ENCODE results near the gene HELT.

HELT gene

GRCh38 chr4:185028625-185029024 lies 10.3 kb downstream of the HELT start:
- H3K9me2 ChIP-seq (replicated peaks; ENCODE audit: insufficient read depth, low read length) = no peaks in the 10 kb centered on the region
- H3K27me3 ChIP-seq (replicated peaks; ENCODE audit: insufficient read depth, low read length) = no peaks in the 10 kb centered on the region
- no peaks in the 10 kb centered on the region for H3K36me3 ChIP-seq (replicated peaks; ENCODE audit: insufficient read depth, low read length)
- no peak overlapping the region for H3K9ac ChIP-seq (ENCODE audit: low read length)
- no peaks in the 10 kb centered on the region for H3K79me2 ChIP-seq (ENCODE audit: low read length)
- H2AFZ ChIP-seq (ENCODE audit: low read length) = no peak overlapping the region
- H3K27ac ChIP-seq (ENCODE audit: low read length) = no peak overlapping the region
- DNase-seq = no peak
- no peak for TF ChIP-seq EZH2phosphoT487 (IDR thresholded peaks at IDR 0.05; ENCODE audit: low read length)
- H3F3A ChIP-seq (ENCODE audit: insufficient read depth, low read length) = peaks cover 2% of the 10 kb centered on the region; the same call in 1 of the 2 replicates
- no peaks in the 10 kb centered on the region for H3K9me3 ChIP-seq (replicated peaks; ENCODE audit: insufficient read depth, low read length)
- H3K4me3 ChIP-seq (ENCODE audit: low read length) = no peak overlapping the region
- H3K4me2 ChIP-seq (ENCODE audit: low read depth, low read length) = no peak overlapping the region
- H3K4me1 ChIP-seq (ENCODE audit: low read length) = peaks cover 7% of the 10 kb centered on the region
- no peaks in the 10 kb centered on the region for H4K20me1 ChIP-seq (ENCODE audit: insufficient read depth, low read length)

DNA sequence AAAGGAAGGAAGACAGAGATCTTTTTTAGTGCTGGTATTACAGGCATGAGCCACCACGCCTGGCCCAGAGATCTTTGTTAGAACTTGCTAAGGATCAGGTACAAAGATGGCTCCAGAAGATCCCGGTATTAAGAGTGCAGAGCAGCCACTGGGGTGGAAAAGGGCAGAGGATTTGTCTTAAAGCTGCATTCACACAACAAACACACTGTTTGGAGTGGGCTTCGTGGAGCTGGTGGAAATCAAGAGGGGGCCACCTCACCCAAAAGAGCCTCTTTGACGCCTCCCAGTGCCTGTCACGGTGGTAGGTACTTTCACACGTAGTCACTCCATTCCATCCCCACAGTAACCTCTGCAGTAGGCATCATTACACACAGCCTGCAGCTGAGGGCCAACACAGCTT lies 13.3 kb downstream of the HELT start:
- Histone ChIP-seq H3K4me2 (ENCODE audit: low read depth, low read length) (no peak overlapping the region), H3K9ac (ENCODE audit: low read length) (no peak overlapping the region), H3K4me3 (ENCODE audit: low read length) (no peak overlapping the region), H3K36me3 (replicated peaks; ENCODE audit: insufficient read depth, low read length) (no peaks in the 10 kb centered on the region), H3K27me3 (replicated peaks; ENCODE audit: insufficient read depth, low read length) (no peaks in the 10 kb centered on the region), H3F3A (ENCODE audit: insufficient read depth, low read length) (peaks cover 11% of the 10 kb centered on the region; the same call in 1 of the 2 replicates), H3K27ac (ENCODE audit: low read length) (no peak overlapping the region), H4K20me1 (ENCODE audit: insufficient read depth, low read length) (no peaks in the 10 kb centered on the region), H2AFZ (ENCODE audit: low read length) (no peak overlapping the region), H3K9me2 (replicated peaks; ENCODE audit: insufficient read depth, low read length) (no peaks in the 10 kb centered on the region), H3K9me3 (replicated peaks; ENCODE audit: insufficient read depth, low read length) (no peaks in the 10 kb centered on the region), H3K79me2 (ENCODE audit: low read length) (no peaks in the 10 kb centered on the region), H3K4me1 (ENCODE audit: low read length) (peaks cover 16% of the 10 kb centered on the region)
- TF ChIP-seq EZH2 (optimal IDR thresholded peaks at IDR 0.05; ENCODE audit: low read depth, low read length) (no peak), EZH2phosphoT487 (IDR thresholded peaks at IDR 0.05; ENCODE audit: low read length) (no peak), CTCF (IDR thresholded peaks at IDR 0.05; ENCODE audit: low read length) (no peak)
- DNase-seq = no peak

- Histone ChIP-seq H2AFZ (ENCODE audit: low read length) (no peak overlapping the region), H3K4me2 (ENCODE audit: low read depth, low read length) (peak overlapping the region; percentile 73; the same call in 1 of the 2 replicates), H3K4me1 (ENCODE audit: low read length) (peaks cover 16% of the 10 kb centered on the region), H3K4me3 (ENCODE audit: low read length) (no peak overlapping the region), H3K9ac (ENCODE audit: low read length) (no peak overlapping the region), H3K27ac (ENCODE audit: low read length) (peak overlapping the region; percentile 82; the same call in 1 of the 2 replicates), H4K20me1 (ENCODE audit: insufficient read depth, low read length) (no peaks in the 10 kb centered on the region), H3K9me3 (replicated peaks; ENCODE audit: insufficient read depth, low read length) (no peaks in the 10 kb centered on the region), H3K27me3 (replicated peaks; ENCODE audit: insufficient read depth, low read length) (no peaks in the 10 kb centered on the region), H3K9me2 (replicated peaks; ENCODE audit: insufficient read depth, low read length) (no peaks in the 10 kb centered on the region), H3K79me2 (ENCODE audit: low read length) (no peaks in the 10 kb centered on the region), H3K36me3 (replicated peaks; ENCODE audit: insufficient read depth, low read length) (no peaks in the 10 kb centered on the region), H3F3A (ENCODE audit: insufficient read depth, low read length) (peaks cover 11% of the 10 kb centered on the region; the same call in 1 of the 2 replicates)
- DNase-seq = no peak
- TF ChIP-seq EZH2phosphoT487 (IDR thresholded peaks at IDR 0.05; ENCODE audit: low read length) = no peak
- TF ChIP-seq CTCF (IDR thresholded peaks at IDR 0.05; ENCODE audit: low read length) = no peak
- no peak for TF ChIP-seq EZH2 (optimal IDR thresholded peaks at IDR 0.05; ENCODE audit: low read depth, low read length)
These were observed 14.8 kb downstream of the HELT start for GRCh38 chr4:185033072-185033471.

DNA sequence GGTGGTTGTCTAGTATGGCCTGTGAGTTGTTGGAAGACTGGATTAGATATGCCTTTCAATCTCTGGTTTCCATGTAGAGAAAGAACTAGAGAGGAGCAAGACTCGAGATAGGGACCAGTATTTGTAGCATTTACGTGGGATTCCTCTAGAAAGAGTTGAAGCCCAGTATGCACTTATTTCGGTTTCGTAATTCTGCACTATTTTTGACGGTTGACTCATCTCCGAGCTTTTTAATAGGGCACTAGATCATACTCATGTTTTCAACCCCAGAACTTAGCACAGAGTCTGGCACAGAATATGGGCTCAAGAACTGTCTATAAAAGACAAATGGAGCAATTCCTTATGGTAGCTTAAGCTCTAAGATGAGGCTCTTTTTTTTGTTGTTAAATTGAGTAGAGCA lies 15.7 kb downstream of the HELT start:
- no peaks in the 10 kb centered on the region for H3K27me3 ChIP-seq (replicated peaks; ENCODE audit: insufficient read depth, low read length)
- no peak for TF ChIP-seq EZH2 (optimal IDR thresholded peaks at IDR 0.05; ENCODE audit: low read depth, low read length)
- TF ChIP-seq CTCF (IDR thresholded peaks at IDR 0.05; ENCODE audit: low read length) = no peak
- TF ChIP-seq EZH2phosphoT487 (IDR thresholded peaks at IDR 0.05; ENCODE audit: low read length) = no peak
- no peaks in the 10 kb centered on the region for H3K9me2 ChIP-seq (replicated peaks; ENCODE audit: insufficient read depth, low read length)
- peaks cover 16% of the 10 kb centered on the region for H3K4me1 ChIP-seq (ENCODE audit: low read length)
- peak overlapping the region; percentile 74 for H2AFZ ChIP-seq (ENCODE audit: low read length)
- H3K79me2 ChIP-seq (ENCODE audit: low read length) = no peaks in the 10 kb centered on the region
- H3K36me3 ChIP-seq (replicated peaks; ENCODE audit: insufficient read depth, low read length) = no peaks in the 10 kb centered on the region
- H3K4me2 ChIP-seq (ENCODE audit: low read depth, low read length) = peak overlapping the region; percentile 73
- peak; percentile 85 for DNase-seq
- peak overlapping the region; percentile 43 for H3K9ac ChIP-seq (ENCODE audit: low read length)
- H3K4me3 ChIP-seq (ENCODE audit: low read length) = peak overlapping the region; percentile 21
- H3K9me3 ChIP-seq (replicated peaks; ENCODE audit: insufficient read depth, low read length) = no peaks in the 10 kb centered on the region
- peaks cover 11% of the 10 kb centered on the region; the same call in 1 of the 2 replicates for H3F3A ChIP-seq (ENCODE audit: insufficient read depth, low read length)
- H4K20me1 ChIP-seq (ENCODE audit: insufficient read depth, low read length) = no peaks in the 10 kb centered on the region
- peak overlapping the region; percentile 82 for H3K27ac ChIP-seq (ENCODE audit: low read length)
